A549 (cell line): ENCODE measurements around the gene CCDC27. TPM values are rescaled to one million over a fixed set of nuclear protein-coding genes. Genes with fewer than 3 reads are reported as not detected.

Experiments
- ATAC-seq, 2 experiments: fragments of 200-7000 bp in 1 of 2; fragments of >200 bp in 1 of 2; cut with Nextera tagmentation in 1 of 2; cut with Tn5 transposase in 1 of 2; 3 replicates each; pipeline versions ENCODE4 v1.8.0 to v1.9.1; 2018 to 2020; ENCODE audit warnings: mild to moderate bottlenecking in 1 of 2, moderate library complexity in 1 of 2
- CTCF ChIA-PET: fragments of 300-600 bp; sonication (Branson Sonifier 250); formaldehyde crosslinking; extraction: SDS; loops from one replicate; lab custom pipeline; 2021; ENCODE audit warnings: antibody characterized with exemption, inconsistent platforms; lab: Yijun Ruan, JAX
- POLR2A ChIA-PET: fragments of 350-600 bp; formaldehyde crosslinking; extraction: SDS; loops from one replicate; lab custom pipeline; 2021; ENCODE audit warnings: antibody characterized with exemption, inconsistent platforms; lab: Yijun Ruan, JAX
- DNase-seq, 2 experiments: peaks; one replicate each; pipeline versions ENCODE4 v3.0.0 to v3.0.0-alpha.2; 2011 to 2016; ENCODE audit warnings: low read depth in 1 of 2, low spot score in 1 of 2
- FAIRE-seq: peaks from 2 replicates; lab custom pipeline; 2011; peaks lifted over from hg19 to GRCh38; lab: Jason Lieb, UNC
- H3K27ac ChIP-seq, 2 experiments: fragments of >200 bp; sonication (Bioruptor Twin); formaldehyde crosslinking; 3 replicates each; pipeline ENCODE4 v1.5.1; 2016 to 2017
- H3K4me1 ChIP-seq: fragments of >200 bp; sonication (Bioruptor Twin); formaldehyde crosslinking; 3 replicates; pipeline ENCODE4 v1.6.1; 2016
- H3K4me2 ChIP-seq: fragments of >200 bp; sonication (Bioruptor Twin); formaldehyde crosslinking; 3 replicates; pipeline ENCODE4 v1.6.1; 2016
- H3K4me3 ChIP-seq: fragments of >200 bp; sonication (Bioruptor Twin); formaldehyde crosslinking; 3 replicates; pipeline ENCODE4 v1.5.1; 2016
- H3K9me3 ChIP-seq: fragments of >200 bp; sonication (Bioruptor Twin); formaldehyde crosslinking; 3 replicates; pipeline ENCODE4 v1.6.1; 2016
- BHLHE40 ChIP-seq: IDR thresholded peaks from 2 replicates; pipeline ENCODE4 v1.6.1; 2012; ENCODE audit warnings: low read depth, low read length, inconsistent platforms
- CEBPB ChIP-seq, 2 experiments: fragments of >200 bp in 1 of 2; sonication (Bioruptor Twin) in 1 of 2; formaldehyde crosslinking in 1 of 2; IDR thresholded peaks; 2 replicates each; pipeline ENCODE4 v1.6.1; 2012 to 2016
- CHD2 ChIP-seq: fragments of 150-350 bp; IDR thresholded peaks from 2 replicates; pipeline ENCODE4 v1.6.1; 2014; ENCODE audit warnings: low read length; ENCODE audit not compliant: partially characterized antibody
- CHD4 ChIP-seq: fragments of 200-600 bp; sonication (generic); IDR thresholded peaks from 2 replicates; pipeline ENCODE4 v1.6.1; 2016; ENCODE audit warnings: antibody characterized with exemption, mild to moderate bottlenecking, borderline replicate concordance
- EHF ChIP-seq: fragments of 250-450 bp; sonication (Bioruptor Pico); IDR thresholded peaks from 2 replicates; pipeline ENCODE4 v1.5.0; 2020; ENCODE audit warnings: mild to moderate bottlenecking
- EHMT2 ChIP-seq: fragments of 200-600 bp; sonication (generic); IDR thresholded peaks from 2 replicates; pipeline ENCODE4 v1.6.1; 2016; ENCODE audit warnings: antibody characterized with exemption, low read depth, mild to moderate bottlenecking, moderate library complexity
- ESRRA ChIP-seq: fragments of 150-350 bp; IDR thresholded peaks from 2 replicates; pipeline ENCODE4 v1.6.1; 2014; ENCODE audit warnings: mild to moderate bottlenecking, low read length, borderline replicate concordance
- FOSB ChIP-seq: fragments of 250-450 bp; sonication (Bioruptor Pico); IDR thresholded peaks from 2 replicates; pipeline ENCODE4 v1.5.0; 2020; ENCODE audit warnings: mild to moderate bottlenecking, moderate library complexity
- FOSL2 ChIP-seq, 2 experiments: fragments of 450-650 bp in 1 of 2; fragments of >200 bp in 1 of 2; sonication (Bioruptor Twin) in 1 of 2; formaldehyde crosslinking; IDR thresholded peaks; 2 replicates each; pipeline versions ENCODE4 v1.5.0 to v1.6.1; 2016 to 2020; ENCODE audit warnings: mild to moderate bottlenecking in 1 of 2, moderate library complexity in 1 of 2
- HDAC2 ChIP-seq: fragments of 200-600 bp; sonication (generic); IDR thresholded peaks from 2 replicates; pipeline ENCODE4 v1.6.1; 2016
- HEYL ChIP-seq: fragments of 250-450 bp; sonication (Bioruptor Pico); IDR thresholded peaks from 2 replicates; pipeline ENCODE4 v1.8.0; 2021; ENCODE audit warnings: mild to moderate bottlenecking, moderate library complexity
- HOXA7 ChIP-seq: fragments of 250-450 bp; sonication (Bioruptor Pico); IDR thresholded peaks from 2 replicates; pipeline ENCODE4 v1.5.0; 2020; ENCODE audit warnings: mild to moderate bottlenecking, moderate library complexity
- HOXB5 ChIP-seq: fragments of 250-450 bp; sonication (Bioruptor Pico); IDR thresholded peaks from 2 replicates; pipeline ENCODE4 v1.5.0; 2020; ENCODE audit warnings: mild to moderate bottlenecking, moderate library complexity
- JUN ChIP-seq, 2 experiments: fragments of >200 bp; sonication (Bioruptor Twin); formaldehyde crosslinking; IDR thresholded peaks; 2 replicates in 1 of 2; 3 replicates in 1 of 2; pipeline ENCODE4 v1.6.1; 2016 to 2017
- KDM1A ChIP-seq: fragments of 200-600 bp; sonication (generic); IDR thresholded peaks from 2 replicates; pipeline ENCODE4 v1.6.1; 2016; ENCODE audit warnings: low read depth, mild to moderate bottlenecking
- MAZ ChIP-seq: fragments of 150-350 bp; IDR thresholded peaks from 2 replicates; pipeline ENCODE4 v1.6.1; 2014; ENCODE audit warnings: antibody characterized with exemption, low read depth, low read length, borderline replicate concordance
- PHF8 ChIP-seq: fragments of 200-600 bp; sonication (generic); IDR thresholded peaks from 2 replicates; pipeline ENCODE4 v1.6.1; 2016; ENCODE audit warnings: low read depth, mild to moderate bottlenecking, antibody characterized with exemption, moderate library complexity, borderline replicate concordance
- POLR2A ChIP-seq: IDR thresholded peaks from 2 replicates; pipeline ENCODE4 v1.6.1; 2012; ENCODE audit warnings: mild to moderate bottlenecking, low read length
- POLR2AphosphoS2 ChIP-seq: conservative IDR thresholded peaks from 2 replicates; pipeline ENCODE4 v1.6.1; 2012; ENCODE audit warnings: low read length, improper control_type of control experiment, inconsistent platforms
- SMC3 ChIP-seq: fragments of >200 bp; sonication (Bioruptor Twin); formaldehyde crosslinking; IDR thresholded peaks from 3 replicates; pipeline ENCODE4 v1.6.1; 2018; ENCODE audit warnings: inconsistent platforms
- TFCP2L1 ChIP-seq: fragments of 250-450 bp; sonication (Bioruptor Pico); IDR thresholded peaks from 2 replicates; pipeline ENCODE4 v1.5.0; 2021; ENCODE audit warnings: mild to moderate bottlenecking
- ZFP36 ChIP-seq: fragments of 450-650 bp; IDR thresholded peaks from 2 replicates; pipeline ENCODE4 v1.6.1; 2014; ENCODE audit warnings: borderline replicate concordance; ENCODE audit not compliant: partially characterized antibody
- ZNF302 ChIP-seq: fragments of 250-450 bp; sonication (Bioruptor Pico); IDR thresholded peaks from 2 replicates; pipeline ENCODE4 v1.9.0; 2021; ENCODE audit warnings: inconsistent platforms, mild to moderate bottlenecking, moderate library complexity
- WGBS: methylation state at CpG from one replicate; pipeline ENCODE4 v1.1.6; 2017; ENCODE audit errors: missing lambda C conversion rate; 5-methylcytosine and 5-hydroxymethylcytosine counted together
- polyA plus RNA-seq, 4 experiments: library from polyadenylated mRNA; depleted of rRNA in 3 of 4; stranded (reverse); fragments of >200 nt; fragmentation: RNase III in 1 of 4; extraction: RNeasy Plus Mini Kit Qiagen cat#74134 plus additional on column Dnase treatment in 1 of 4; gene quantifications; 2 replicates in 3 of 4; 3 replicates in 1 of 4; pipeline ENCODE4 v1.2.3, GENCODE V29; 2011 to 2017
- TF ChIP-seq, protein P1 (sequence below): IDR thresholded peaks from 2 replicates; pipeline ENCODE4 v1.6.1; 2012
- TF ChIP-seq, protein P2 (sequence below): fragments of >200 bp; sonication (Bioruptor Twin); formaldehyde crosslinking; IDR thresholded peaks from 2 replicates; pipeline ENCODE4 v1.6.1; 2016
- TF ChIP-seq, protein P3 (sequence below): fragments of >200 bp; sonication (Bioruptor Twin); formaldehyde crosslinking; IDR thresholded peaks from 3 replicates; pipeline ENCODE4 v1.5.1; 2016
- TF ChIP-seq, protein P4 (sequence below): IDR thresholded peaks from 2 replicates; pipeline ENCODE4 v1.6.1; 2012
- TF ChIP-seq, protein P5 (sequence below): fragments of >200 bp; sonication (Bioruptor Twin); formaldehyde crosslinking; IDR thresholded peaks from 3 replicates; pipeline ENCODE4 v1.6.1; 2016

CCDC27 gene
- polyA plus RNA-seq, 2 of the 4 experiments (the other 2 are of a cell fraction), result not detected

DNA sequence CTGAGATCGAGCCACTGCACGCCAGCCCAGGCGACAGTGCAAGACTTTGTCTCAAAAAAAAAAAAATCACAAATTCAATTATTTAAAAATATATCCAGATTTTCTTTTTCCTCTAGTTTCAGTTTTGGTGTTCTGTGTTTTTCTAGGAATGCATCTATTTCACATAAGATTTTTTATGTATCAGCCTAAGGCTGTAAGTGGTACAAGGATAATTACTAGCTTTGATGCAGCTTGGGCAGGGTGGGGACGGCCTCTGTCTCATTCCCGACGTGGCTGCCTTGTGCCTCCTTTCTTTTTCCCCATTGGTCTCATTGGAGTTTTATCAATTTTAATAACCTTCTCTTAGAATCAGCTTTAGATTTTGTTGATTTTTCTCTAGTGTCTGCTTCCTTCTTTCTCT is 6.9 kb downstream of the CCDC27 start:
- Histone ChIP-seq H3K4me1 (no peaks in the 10 kb centered on the region), H3K27ac (no peak overlapping the region), H3K9me3 (peaks cover 8% of the 10 kb centered on the region; the same call in 1 of the 3 replicates), H3K4me2 (no peak overlapping the region), H3K4me3 (no peak overlapping the region)
- DNase-seq, result no peak
- POLR2A ChIA-PET, result no interaction called here
- TF ChIP-seq, protein P1, sequence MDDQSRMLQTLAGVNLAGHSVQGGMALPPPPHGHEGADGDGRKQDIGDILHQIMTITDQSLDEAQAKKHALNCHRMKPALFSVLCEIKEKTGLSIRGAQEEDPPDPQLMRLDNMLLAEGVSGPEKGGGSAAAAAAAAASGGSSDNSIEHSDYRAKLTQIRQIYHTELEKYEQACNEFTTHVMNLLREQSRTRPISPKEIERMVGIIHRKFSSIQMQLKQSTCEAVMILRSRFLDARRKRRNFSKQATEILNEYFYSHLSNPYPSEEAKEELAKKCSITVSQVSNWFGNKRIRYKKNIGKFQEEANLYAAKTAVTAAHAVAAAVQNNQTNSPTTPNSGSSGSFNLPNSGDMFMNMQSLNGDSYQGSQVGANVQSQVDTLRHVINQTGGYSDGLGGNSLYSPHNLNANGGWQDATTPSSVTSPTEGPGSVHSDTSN, result no peak
- TF ChIP-seq ZFP36 (no peak), SMC3 (no peak), ESRRA (no peak), BHLHE40 (no peak), KDM1A (no peak), FOSL2 (IDR thresholded peaks at IDR 0.05) (no peak), FOSL2 (CRISPR knock-in tag; IDR thresholded peaks at IDR 0.05) (no peak), PHF8 (no peak), HOXA7 (no peak), HDAC2 (no peak), CEBPB (IDR thresholded peaks at IDR 0.05) (no peak), HOXB5 (CRISPR knock-in tag) (no peak), ZNF302 (CRISPR knock-in tag) (no peak)
- TF ChIP-seq, protein P2, sequence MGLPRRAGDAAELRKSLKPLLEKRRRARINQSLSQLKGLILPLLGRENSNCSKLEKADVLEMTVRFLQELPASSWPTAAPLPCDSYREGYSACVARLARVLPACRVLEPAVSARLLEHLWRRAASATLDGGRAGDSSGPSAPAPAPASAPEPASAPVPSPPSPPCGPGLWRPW, result no peak
- TF ChIP-seq, protein P3, sequence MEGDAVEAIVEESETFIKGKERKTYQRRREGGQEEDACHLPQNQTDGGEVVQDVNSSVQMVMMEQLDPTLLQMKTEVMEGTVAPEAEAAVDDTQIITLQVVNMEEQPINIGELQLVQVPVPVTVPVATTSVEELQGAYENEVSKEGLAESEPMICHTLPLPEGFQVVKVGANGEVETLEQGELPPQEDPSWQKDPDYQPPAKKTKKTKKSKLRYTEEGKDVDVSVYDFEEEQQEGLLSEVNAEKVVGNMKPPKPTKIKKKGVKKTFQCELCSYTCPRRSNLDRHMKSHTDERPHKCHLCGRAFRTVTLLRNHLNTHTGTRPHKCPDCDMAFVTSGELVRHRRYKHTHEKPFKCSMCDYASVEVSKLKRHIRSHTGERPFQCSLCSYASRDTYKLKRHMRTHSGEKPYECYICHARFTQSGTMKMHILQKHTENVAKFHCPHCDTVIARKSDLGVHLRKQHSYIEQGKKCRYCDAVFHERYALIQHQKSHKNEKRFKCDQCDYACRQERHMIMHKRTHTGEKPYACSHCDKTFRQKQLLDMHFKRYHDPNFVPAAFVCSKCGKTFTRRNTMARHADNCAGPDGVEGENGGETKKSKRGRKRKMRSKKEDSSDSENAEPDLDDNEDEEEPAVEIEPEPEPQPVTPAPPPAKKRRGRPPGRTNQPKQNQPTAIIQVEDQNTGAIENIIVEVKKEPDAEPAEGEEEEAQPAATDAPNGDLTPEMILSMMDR, result no peak
- TF ChIP-seq, protein P4, sequence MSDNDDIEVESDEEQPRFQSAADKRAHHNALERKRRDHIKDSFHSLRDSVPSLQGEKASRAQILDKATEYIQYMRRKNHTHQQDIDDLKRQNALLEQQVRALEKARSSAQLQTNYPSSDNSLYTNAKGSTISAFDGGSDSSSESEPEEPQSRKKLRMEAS, result no peak
- WGBS, result 43% methylated on average over 6 of the region's 6 CpGs
- CTCF ChIA-PET, result interaction anchor here (0.9 kb wide), 1 partner anchor 18 kb away, joined by 5 read pairs; no protein-coding TSS in a partner anchor
- FAIRE-seq, result no peak
- ATAC-seq, result no peak

DNA sequence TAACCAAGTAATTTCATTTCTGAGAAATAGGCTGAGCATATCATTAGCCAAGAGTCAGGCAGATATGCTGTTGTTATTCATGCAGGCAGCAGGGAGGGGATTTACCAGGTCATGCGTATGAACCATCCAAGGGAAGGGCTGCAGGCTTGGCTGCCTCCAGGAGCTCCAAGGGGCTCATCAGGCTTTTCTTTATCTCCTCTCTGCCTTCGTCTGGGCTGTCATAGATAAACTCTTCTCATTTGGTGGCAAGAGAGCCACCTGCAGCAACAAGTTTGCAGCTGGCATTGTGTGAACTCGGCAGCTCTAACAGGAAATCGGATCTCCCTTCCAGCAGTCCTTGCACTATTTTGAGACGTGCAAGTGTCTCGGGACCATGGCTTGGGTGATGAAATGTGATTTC is 7.5 kb downstream of the CCDC27 start:
- POLR2A ChIA-PET, result no interaction called here

DNA sequence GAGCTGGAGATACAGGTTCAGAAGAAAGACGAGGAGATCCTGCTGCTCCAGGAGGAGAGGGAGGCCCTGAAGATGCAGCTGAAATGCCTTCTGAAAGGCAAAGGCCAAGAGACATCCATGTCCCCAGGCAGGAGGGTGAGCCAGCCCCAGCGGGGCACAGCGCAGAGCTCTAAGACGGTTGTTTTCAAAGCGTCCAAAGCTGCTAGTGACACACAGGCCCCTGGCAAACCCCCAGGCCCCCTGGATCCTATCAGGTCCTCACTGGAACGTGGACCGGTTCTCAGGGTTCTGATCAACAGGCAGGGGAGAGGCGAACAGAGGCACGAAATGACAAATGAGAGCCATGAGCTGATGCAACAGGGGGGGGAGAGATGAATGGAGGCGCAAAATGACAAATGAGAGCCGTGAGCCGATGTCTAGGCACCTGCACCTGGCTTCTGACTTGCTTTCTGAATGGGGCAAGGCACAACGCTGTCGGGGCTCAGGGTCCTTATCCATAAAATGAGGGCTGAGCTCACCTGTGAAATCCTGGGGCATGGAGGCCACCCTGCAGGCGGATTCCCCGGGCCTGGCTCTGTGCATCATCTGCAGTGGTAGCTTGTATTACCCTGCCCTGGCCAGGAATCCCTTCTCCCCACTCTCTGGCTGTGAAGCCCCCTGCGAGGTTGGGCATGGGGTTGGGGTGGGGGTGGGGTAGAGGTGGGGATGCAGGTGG is 9.2 kb downstream of the CCDC27 start:
- Histone ChIP-seq H3K4me2 (no peak overlapping the region), H3K4me1 (no peaks in the 10 kb centered on the region), H3K9me3 (peaks cover 8% of the 10 kb centered on the region; the same call in 1 of the 3 replicates), H3K27ac (no peak overlapping the region), H3K4me3 (no peak overlapping the region)
- TF ChIP-seq EHMT2, result no peak
- TF ChIP-seq TFCP2L1 (CRISPR knock-in tag), result no peak
- no peak for TF ChIP-seq HDAC2
- TF ChIP-seq ZNF302 (CRISPR knock-in tag), result no peak
- TF ChIP-seq, protein P5, sequence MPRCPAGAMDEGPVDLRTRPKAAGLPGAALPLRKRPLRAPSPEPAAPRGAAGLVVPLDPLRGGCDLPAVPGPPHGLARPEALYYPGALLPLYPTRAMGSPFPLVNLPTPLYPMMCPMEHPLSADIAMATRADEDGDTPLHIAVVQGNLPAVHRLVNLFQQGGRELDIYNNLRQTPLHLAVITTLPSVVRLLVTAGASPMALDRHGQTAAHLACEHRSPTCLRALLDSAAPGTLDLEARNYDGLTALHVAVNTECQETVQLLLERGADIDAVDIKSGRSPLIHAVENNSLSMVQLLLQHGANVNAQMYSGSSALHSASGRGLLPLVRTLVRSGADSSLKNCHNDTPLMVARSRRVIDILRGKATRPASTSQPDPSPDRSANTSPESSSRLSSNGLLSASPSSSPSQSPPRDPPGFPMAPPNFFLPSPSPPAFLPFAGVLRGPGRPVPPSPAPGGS, result no peak
- no peak for TF ChIP-seq FOSB (CRISPR knock-in tag)
- no peak for TF ChIP-seq HEYL
- TF ChIP-seq POLR2AphosphoS2, result no peak
- no peak for TF ChIP-seq POLR2A
- TF ChIP-seq MAZ, result no peak
- TF ChIP-seq CHD2, result no peak
- TF ChIP-seq CHD4, result no peak
- no peak for FAIRE-seq
- 55% methylated on average over 14 of the region's 17 CpGs for WGBS
- no peak for DNase-seq
- POLR2A ChIA-PET, result no interaction called here
- no peak for ATAC-seq
- CTCF ChIA-PET, result interaction anchor here (1.0 to 1.2 kb wide), 2 partner anchors 8 to 15 kb away, joined by 4 read pairs; no protein-coding TSS in a partner anchor

More for the DNA sequence above, 7.5 kb downstream of the CCDC27 start:
- no peak overlapping the region for H3K4me2 ChIP-seq
- ATAC-seq (no peak), FAIRE-seq (no peak), DNase-seq (no peak)
- TF ChIP-seq ZFP36 (no peak), JUN (IDR thresholded peaks at IDR 0.05) (no peak), CEBPB (IDR thresholded peaks at IDR 0.05) (no peak), EHF (CRISPR knock-in tag) (no peak)
- TF ChIP-seq, protein P4, result no peak
- TF ChIP-seq, all 56 proteins: peak for 0
- Histone ChIP-seq H3K27ac (no peak overlapping the region), H3K4me3 (no peak overlapping the region), H3K4me1 (no peaks in the 10 kb centered on the region), H3K9me3 (peaks cover 8% of the 10 kb centered on the region; the same call in 1 of the 3 replicates)
- CTCF ChIA-PET, result interaction anchor here (0.9 kb wide), 1 partner anchor 18 kb away, joined by 5 read pairs; no protein-coding TSS in a partner anchor
- 42% methylated on average over 6 of the region's 6 CpGs for WGBS
